Mucosa of stomach (tissue), 1 donor: ENCODE data around the gene EID3.

Experiments
- H3K27me3 ChIP-seq: one replicate; pipeline ENCODE4 v1.7.0; 2013; ENCODE audit warnings: mild to moderate bottlenecking, low read length; ENCODE audit not compliant: control insufficient read depth, insufficient read depth
- H3K36me3 ChIP-seq: one replicate; pipeline ENCODE4 v1.7.0; 2013; ENCODE audit warnings: low read length; ENCODE audit not compliant: control insufficient read depth, insufficient read depth
- H3K4me1 ChIP-seq: one replicate; pipeline ENCODE4 v1.7.0; 2013; ENCODE audit warnings: mild to moderate bottlenecking, low read length; ENCODE audit not compliant: control insufficient read depth, insufficient read depth
- H3K4me3 ChIP-seq: one replicate; pipeline ENCODE4 v1.7.0; 2013; ENCODE audit warnings: low read length
- H3K9ac ChIP-seq: one replicate; pipeline ENCODE4 v1.7.0; 2013; ENCODE audit warnings: mild to moderate bottlenecking, low read length, moderate library complexity
- H3K9me3 ChIP-seq: one replicate; pipeline ENCODE4 v1.7.0; 2013; ENCODE audit warnings: mild to moderate bottlenecking, low read length, moderate library complexity; ENCODE audit not compliant: control insufficient read depth
- donor health status: Pancreatic carcinoma.

EID3 gene

DNA sequence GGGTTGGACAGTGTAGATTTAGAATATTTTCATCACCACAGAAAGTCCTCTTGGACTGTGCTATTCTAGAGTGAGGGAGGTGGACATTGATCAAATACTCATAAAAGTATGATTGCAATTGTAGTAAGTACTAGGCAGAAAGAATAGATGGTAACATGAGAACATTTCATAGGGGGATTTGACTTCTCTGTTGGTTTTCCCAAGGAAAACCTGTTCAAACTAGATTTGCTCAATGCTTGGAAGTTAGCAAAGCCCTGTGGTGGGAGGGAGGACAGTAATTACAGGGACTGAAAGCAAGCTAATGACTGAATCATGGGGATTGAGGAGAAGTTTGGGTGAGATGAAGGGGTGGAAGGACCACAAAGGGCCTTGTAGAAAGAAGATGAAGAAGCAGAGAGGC lies 24.4 kb upstream of the EID3 start:
- no peak overlapping the region for H3K4me3 ChIP-seq
- H3K9ac ChIP-seq, result no peak overlapping the region
- H3K9me3 ChIP-seq, result no peaks in the 10 kb centered on the region
- H3K36me3 ChIP-seq, result no peaks in the 10 kb centered on the region
- H3K27me3 ChIP-seq, result no peaks in the 10 kb centered on the region
- H3K4me1 ChIP-seq, result peaks cover 16% of the 10 kb centered on the region

DNA sequence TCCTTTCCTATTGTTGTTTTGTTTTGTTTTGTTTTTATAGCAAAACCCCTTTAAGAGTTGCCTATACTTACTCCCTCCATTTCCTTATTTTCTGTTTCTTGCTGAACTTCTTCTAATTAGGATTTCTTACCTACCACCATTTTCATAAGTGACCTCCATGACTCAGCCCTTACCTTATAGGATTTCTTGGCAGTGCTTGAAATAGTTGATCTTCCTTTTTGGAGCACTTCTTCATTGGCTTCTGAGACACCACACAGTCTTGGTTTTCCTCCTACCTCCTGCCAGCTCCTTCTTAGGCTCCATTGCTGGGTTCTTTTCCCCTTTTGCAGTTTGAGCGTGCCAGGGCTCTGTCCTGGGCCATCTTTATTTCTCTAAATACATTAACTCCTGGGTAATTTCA lies 23.4 kb upstream of the EID3 start:
- no peak overlapping the region for H3K4me3 ChIP-seq
- H3K27me3 ChIP-seq, result no peaks in the 10 kb centered on the region
- H3K9ac ChIP-seq, result no peak overlapping the region
- no peaks in the 10 kb centered on the region for H3K9me3 ChIP-seq
- H3K4me1 ChIP-seq, result peaks cover 16% of the 10 kb centered on the region
- H3K36me3 ChIP-seq, result no peaks in the 10 kb centered on the region

DNA sequence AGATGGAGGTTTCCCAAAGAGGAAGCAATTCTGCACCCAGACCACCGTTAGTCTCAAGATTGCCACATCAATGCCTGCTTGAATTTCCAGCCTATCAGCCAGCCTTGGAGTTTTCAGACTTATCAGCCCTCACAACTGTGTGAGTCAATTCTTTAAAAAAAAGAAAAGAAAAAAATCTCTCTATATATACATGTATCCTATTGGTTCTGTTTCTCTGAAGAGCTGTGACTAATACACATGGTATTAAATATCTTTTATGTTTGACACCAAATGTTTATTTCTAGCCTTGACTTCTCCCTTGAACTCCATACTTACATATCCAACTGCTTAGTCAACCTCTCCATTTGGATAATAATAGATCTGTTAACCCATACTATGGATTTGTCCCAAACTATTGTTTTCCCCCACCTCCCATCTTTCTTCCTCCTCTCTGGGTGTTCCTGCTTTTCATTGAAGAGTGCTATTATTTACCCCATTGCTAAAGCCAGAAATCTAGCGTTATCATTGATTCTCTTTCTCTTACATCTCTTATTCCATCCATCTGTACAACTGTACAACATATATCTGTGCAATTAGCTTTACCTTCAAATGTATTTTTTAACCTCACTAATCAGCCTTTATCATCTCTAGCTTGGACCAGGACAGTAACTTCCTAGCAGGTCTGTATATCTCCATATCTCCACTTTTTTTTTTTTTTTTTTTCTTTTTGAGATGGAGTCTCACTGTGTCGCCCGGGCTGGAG lies 22.7 kb upstream of the EID3 start:
- no peaks in the 10 kb centered on the region for H3K27me3 ChIP-seq
- H3K9ac ChIP-seq, result no peak overlapping the region
- H3K9me3 ChIP-seq, result no peaks in the 10 kb centered on the region
- no peak overlapping the region for H3K4me3 ChIP-seq
- H3K36me3 ChIP-seq, result no peaks in the 10 kb centered on the region
- peaks cover 21% of the 10 kb centered on the region for H3K4me1 ChIP-seq

DNA sequence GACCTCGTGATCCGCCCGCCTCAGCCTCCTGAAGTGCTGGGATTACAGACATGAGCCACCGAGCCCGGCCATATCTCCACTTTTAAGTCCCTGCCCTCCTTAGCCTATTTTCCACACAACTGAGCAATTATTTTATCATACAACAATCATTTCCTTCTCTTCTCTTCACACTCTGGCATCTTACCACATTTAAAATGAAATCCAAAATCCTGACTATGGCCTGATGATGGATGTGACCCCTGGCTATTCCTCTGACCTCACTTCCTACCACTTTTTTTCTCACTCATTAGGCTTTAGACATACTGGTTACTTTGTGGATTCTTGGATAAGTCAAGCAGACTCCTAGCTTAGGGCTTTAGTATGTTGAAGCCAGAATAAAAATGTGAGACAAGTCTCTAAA lies 21.9 kb upstream of the EID3 start:
- Histone ChIP-seq H3K36me3 (no peaks in the 10 kb centered on the region), H3K9me3 (no peaks in the 10 kb centered on the region), H3K4me3 (no peak overlapping the region), H3K9ac (no peak overlapping the region), H3K4me1 (peaks cover 26% of the 10 kb centered on the region), H3K27me3 (no peaks in the 10 kb centered on the region)

DNA sequence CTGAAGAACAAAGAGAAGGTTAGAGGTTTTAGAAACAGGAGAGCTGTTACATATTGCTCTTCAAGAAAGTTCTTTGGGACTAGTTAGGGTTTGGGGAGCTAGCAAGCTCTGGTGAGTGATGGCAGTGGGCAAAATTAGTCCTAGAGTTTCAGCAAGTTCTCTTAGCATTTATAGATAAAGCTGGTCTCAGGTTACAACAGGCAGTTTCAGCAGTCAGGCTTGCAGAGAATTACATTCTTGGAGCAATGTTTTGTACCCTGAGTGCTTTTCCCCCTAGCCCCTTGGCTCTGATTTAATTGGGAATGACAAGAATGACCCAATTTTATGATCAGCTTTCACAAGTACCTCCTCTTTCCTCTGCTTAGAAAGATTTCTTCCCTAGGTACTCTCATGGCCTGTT lies 21.4 kb upstream of the EID3 start:
- Histone ChIP-seq H3K27me3 (no peaks in the 10 kb centered on the region), H3K36me3 (no peaks in the 10 kb centered on the region), H3K4me1 (peaks cover 23% of the 10 kb centered on the region), H3K9me3 (no peaks in the 10 kb centered on the region), H3K9ac (no peak overlapping the region), H3K4me3 (no peak overlapping the region)

DNA sequence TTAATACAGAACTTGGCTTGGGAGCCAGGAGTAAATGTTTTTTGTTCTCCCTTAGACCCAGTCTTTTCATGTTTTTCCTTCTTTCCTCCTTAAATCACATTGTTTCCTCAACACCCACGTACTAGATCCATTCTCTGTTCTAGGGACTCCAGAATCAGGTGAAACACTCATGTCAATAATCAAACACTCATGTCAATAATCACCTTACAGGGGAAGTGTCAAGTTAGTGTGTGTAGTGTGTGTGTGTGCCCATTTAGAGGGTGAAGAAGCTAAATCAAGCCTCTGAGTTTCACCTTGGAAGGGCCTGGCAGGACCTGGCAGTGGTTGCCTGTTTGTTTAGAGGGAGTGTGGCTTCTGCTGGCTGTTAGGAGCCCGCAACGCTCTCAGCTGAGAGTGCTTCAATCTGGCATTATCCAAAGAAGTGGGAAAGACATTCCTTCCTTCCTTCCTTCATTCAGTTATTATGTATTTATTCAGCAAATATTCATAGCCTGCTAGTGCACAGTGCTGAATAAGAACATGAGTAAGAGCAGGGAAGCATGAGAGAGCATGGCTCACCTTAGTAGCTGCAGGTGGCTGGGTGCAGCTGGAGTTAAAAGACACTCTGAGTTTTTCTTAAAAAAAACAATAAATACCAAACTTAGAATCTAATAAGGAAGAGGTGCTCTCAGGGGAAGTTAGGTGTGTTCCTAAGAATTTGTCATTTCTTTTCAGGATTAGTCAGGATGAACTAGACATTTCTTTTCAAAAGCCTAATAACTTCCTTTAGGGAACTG lies 17.6 kb upstream of the EID3 start:
- Histone ChIP-seq H3K9ac (peak overlapping the region; percentile 81), H3K27me3 (no peaks in the 10 kb centered on the region), H3K4me3 (no peak overlapping the region), H3K4me1 (peaks cover 23% of the 10 kb centered on the region), H3K9me3 (no peaks in the 10 kb centered on the region), H3K36me3 (no peaks in the 10 kb centered on the region)

DNA sequence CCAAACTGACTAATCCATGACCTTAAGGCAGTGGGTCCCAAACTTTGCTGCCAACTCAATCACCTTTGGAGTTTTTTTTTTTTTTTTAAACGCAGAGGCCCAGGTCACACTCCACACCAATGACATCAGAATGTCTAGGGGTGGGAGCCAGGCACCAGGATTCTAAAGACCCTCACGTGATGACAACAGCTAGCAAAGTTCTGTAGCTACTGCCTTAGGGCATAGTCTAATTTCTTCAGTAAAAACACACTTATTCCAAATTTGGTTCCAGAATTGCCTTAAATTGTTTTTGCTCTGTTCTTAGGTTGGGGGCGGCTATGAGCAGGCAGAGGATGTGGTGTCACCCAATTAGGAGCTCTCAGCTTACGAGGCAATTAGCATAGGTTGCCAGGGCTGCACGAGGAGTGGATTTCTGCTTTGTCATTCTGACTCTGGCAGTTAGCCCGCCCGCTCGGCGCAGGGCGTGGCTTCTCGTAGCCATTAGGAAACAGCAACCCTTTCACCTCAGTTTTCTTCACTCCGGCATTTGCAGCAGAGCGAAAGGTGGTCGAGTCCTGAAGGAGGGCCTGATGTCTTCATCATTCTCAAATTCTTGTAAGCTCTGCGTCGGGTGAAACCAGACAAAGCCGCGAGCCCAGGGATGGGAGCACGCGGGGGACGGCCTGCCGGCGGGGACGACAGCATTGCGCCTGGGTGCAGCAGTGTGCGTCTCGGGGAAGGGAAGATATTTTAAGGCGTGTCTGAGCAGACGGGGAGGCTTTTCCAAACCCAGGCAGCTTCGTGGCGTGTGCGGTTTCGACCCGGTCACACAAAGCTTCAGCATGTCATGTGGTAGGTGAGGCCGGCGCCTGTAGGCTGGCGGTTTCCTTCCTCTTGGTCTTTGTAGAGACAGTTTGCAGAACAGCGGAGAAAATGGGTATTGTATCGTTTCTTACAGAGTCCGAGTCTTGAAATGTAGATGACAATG lies 16.7 kb upstream of the EID3 start:
- Histone ChIP-seq H3K36me3 (peaks cover 1% of the 10 kb centered on the region), H3K27me3 (no peaks in the 10 kb centered on the region)

DNA sequence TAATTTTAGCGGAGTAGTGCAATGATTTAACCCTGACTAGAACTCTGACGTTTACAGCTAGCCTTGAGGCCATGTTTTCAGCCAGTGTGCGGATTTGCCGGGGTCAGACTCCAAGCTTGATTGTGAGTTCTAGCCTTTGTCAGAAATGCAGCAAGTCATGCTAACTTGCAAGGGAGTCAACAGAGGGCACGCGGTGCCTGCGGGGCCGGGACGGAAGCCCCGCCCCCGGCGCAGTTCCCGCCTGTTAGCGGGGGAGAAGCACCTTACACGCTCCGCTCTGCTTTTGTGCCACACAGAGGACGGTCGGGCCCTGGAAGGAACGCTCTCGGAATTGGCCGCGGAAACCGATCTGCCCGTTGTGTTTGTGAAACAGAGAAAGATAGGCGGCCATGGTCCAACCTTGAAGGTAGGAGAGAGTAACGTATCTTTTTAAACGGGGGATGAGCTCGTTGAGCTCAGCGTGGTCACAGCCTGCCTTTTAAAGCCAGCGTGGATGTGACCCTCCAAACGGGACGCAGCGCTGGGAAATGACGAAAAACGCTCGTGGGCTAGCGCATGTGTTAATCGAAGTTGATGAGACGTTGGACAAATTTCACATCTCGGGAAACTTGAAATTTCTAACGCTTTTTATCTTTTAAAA lies 14.8 kb upstream of the EID3 start:
- peak overlapping the region; percentile 81 for H3K9ac ChIP-seq
- peaks cover 23% of the 10 kb centered on the region for H3K4me1 ChIP-seq
- H3K36me3 ChIP-seq, result peaks cover 5% of the 10 kb centered on the region
- no peaks in the 10 kb centered on the region for H3K9me3 ChIP-seq
- H3K4me3 ChIP-seq, result peak overlapping the region; percentile 85
- H3K27me3 ChIP-seq, result no peaks in the 10 kb centered on the region

More for the DNA sequence above, 16.7 kb upstream of the EID3 start:
- H3K9me3 ChIP-seq, result no peaks in the 10 kb centered on the region
- H3K9ac ChIP-seq, result peak overlapping the region; percentile 81
- H3K4me3 ChIP-seq, result peak overlapping the region; percentile 85
- H3K4me1 ChIP-seq, result peaks cover 23% of the 10 kb centered on the region

DNA sequence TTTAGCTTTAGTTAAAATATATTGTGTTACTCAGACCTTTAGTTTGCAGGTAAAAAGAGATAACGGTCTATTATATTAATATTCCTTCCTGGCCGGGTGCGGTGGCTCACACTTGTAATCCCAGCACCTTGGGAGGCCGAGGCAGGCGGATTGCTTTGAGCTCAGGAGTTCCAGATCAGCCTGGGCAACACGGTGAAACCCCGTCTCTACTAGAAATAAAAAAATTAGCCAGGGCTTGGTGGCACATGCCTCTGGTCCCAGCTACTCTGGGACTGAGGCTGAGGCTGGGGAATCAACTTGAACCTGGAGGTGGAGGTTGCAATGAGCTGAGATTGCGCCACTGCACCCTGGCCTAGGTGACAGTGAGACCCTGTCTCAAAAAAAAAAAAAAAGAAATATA lies 13.2 kb upstream of the EID3 start:
- Histone ChIP-seq H3K9ac (no peak overlapping the region), H3K4me3 (no peak overlapping the region), H3K27me3 (no peaks in the 10 kb centered on the region), H3K4me1 (peaks cover 29% of the 10 kb centered on the region), H3K9me3 (no peaks in the 10 kb centered on the region), H3K36me3 (peaks cover 11% of the 10 kb centered on the region)

DNA sequence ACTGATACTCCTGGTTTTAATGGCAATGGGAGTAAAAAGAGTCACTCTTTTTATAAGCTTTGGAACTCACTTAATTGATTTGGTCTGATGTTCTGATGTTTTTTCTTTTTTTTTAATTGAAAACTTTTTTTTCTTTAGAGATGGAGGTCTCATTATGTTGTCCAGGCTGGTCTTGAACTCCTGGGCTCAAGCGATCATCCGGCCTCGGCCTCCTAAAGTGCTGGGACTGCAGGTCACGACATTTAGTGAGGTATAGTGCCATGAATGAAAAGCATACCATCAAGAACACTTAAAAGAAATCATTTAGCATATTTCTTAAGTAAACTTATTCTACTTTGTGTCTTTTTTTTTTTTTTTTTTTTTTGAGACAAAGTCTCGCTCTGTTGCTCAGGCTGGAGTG lies 12.7 kb upstream of the EID3 start:
- peaks cover 29% of the 10 kb centered on the region for H3K4me1 ChIP-seq
- peaks cover 11% of the 10 kb centered on the region for H3K36me3 ChIP-seq
- H3K9ac ChIP-seq, result no peak overlapping the region
- no peaks in the 10 kb centered on the region for H3K27me3 ChIP-seq
- H3K9me3 ChIP-seq, result no peaks in the 10 kb centered on the region
- H3K4me3 ChIP-seq, result no peak overlapping the region

DNA sequence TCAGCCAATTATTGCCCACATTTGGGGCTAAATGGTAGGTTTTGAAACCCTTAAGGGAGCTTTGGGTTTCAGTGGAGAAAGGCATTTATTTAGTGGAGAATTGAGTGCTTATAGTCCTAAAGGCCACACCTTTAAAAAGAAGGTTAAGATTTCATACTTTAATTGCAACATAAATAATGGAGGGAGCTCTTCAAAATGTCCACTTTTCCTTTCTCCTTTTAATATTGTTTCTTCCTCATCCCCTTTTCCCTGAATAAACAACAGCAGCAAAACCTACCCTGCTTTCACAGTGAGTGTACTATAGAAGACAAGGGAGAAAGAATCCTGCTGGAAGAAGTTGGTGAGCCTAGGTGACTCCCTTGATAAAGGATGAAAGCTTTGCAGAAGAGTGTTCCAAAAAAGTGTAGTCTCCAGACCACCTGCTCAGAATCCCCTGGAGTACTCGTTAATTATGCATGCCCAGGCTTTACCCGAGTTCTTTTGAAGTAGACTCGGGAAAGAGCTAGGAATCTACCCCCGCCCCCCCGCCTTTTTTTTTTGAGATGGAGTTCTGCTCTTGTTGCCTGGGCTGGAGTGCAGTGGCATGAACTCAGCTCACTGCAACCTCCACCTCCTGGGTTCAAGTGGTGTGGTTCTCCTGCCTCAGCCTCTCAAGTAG lies 11.5 kb upstream of the EID3 start:
- no peak overlapping the region for H3K9ac ChIP-seq
- H3K4me3 ChIP-seq, result no peak overlapping the region
- peaks cover 11% of the 10 kb centered on the region for H3K36me3 ChIP-seq
- H3K9me3 ChIP-seq, result no peaks in the 10 kb centered on the region
- H3K27me3 ChIP-seq, result no peaks in the 10 kb centered on the region
- H3K4me1 ChIP-seq, result peaks cover 30% of the 10 kb centered on the region
